OCI-LY1 (cell line): ENCODE results near the gene MDN1.

Source experiments
- H2AFZ ChIP-seq: fragments of 200-600 bp; sonication (generic), shearing (Covaris generic); 2 replicates; pipeline ENCODE4 v1.6.0; 2014; ENCODE audit warnings: antibody characterized with exemption, mild to moderate bottlenecking, low read length
- H3F3A ChIP-seq: fragments of 200-600 bp; sonication (generic), shearing (Covaris generic); 2 replicates; pipeline ENCODE4 v1.6.0; 2014; ENCODE audit warnings: mild to moderate bottlenecking, antibody characterized with exemption, low read length, moderate library complexity; ENCODE audit not compliant: insufficient read depth
- H3K27ac ChIP-seq: fragments of 200-600 bp; sonication (generic); 2 replicates; pipeline ENCODE4 v1.5.1; 2014; ENCODE audit warnings: low read length, mixed run types, mild to moderate bottlenecking, low read depth; ENCODE audit not compliant: poor library complexity, severe bottlenecking
- H3K27me3 ChIP-seq: fragments of 200-600 bp; sonication (generic); 2 replicates; pipeline ENCODE4 v1.6.0; 2014; ENCODE audit warnings: antibody characterized with exemption, mild to moderate bottlenecking, low read length, moderate library complexity; ENCODE audit not compliant: insufficient read depth
- H3K36me3 ChIP-seq: fragments of 200-600 bp; sonication (generic); 2 replicates; pipeline ENCODE4 v1.6.1; 2014; ENCODE audit warnings: mild to moderate bottlenecking, antibody characterized with exemption, low read length, moderate library complexity, mixed read lengths; ENCODE audit not compliant: insufficient read depth
- H3K4me1 ChIP-seq: fragments of 200-600 bp; sonication (generic); 2 replicates; pipeline ENCODE4 v1.5.1; 2014; ENCODE audit warnings: mild to moderate bottlenecking, low read length, moderate library complexity; ENCODE audit not compliant: insufficient read depth, severe bottlenecking
- H3K4me2 ChIP-seq: fragments of 200-600 bp; sonication (generic), shearing (Covaris generic); 2 replicates; pipeline ENCODE4 v1.6.1; 2014; ENCODE audit warnings: low read length
- H3K4me3 ChIP-seq: fragments of 200-600 bp; sonication (generic); 2 replicates; pipeline ENCODE4 v1.5.1; 2014; ENCODE audit warnings: low read length, low read depth, mild to moderate bottlenecking, mixed read lengths; ENCODE audit not compliant: poor library complexity, severe bottlenecking
- H3K79me2 ChIP-seq: fragments of 200-600 bp; shearing (Covaris generic); 2 replicates; pipeline ENCODE4 v1.6.1; 2016; ENCODE audit warnings: mixed run types, low read length, mixed read lengths; ENCODE audit not compliant: insufficient read depth
- H3K9ac ChIP-seq: fragments of 200-600 bp; sonication (generic), shearing (Covaris generic); 2 replicates; pipeline ENCODE4 v1.6.1; 2014; ENCODE audit warnings: mild to moderate bottlenecking, low read length, mixed read lengths
- H3K9me2 ChIP-seq: fragments of 200-600 bp; sonication (generic), shearing (Covaris generic); 2 replicates; pipeline ENCODE4 v1.6.1; 2014; ENCODE audit warnings: low read depth, mild to moderate bottlenecking, low read length, mixed read lengths
- H3K9me3 ChIP-seq: fragments of 200-600 bp; shearing (Covaris generic); 2 replicates; pipeline ENCODE4 v1.6.1; 2014; ENCODE audit warnings: low read length, mixed read lengths
- H4K20me1 ChIP-seq: fragments of 200-600 bp; sonication (generic), shearing (Covaris generic); 2 replicates; pipeline ENCODE4 v1.6.0; 2016; ENCODE audit warnings: mild to moderate bottlenecking, low read length; ENCODE audit not compliant: insufficient read depth
- CTCF ChIP-seq: fragments of 200-600 bp; sonication (generic), shearing (Covaris generic); IDR thresholded peaks from 2 replicates; pipeline ENCODE4 v1.5.1; 2017; ENCODE audit warnings: mild to moderate bottlenecking, antibody characterized with exemption, low read length, moderate library complexity, mixed read lengths
- EZH2 ChIP-seq: fragments of 200-600 bp; sonication (generic), shearing (Covaris generic); IDR thresholded peaks from 2 replicates; pipeline ENCODE4 v1.8.0; 2017; ENCODE audit warnings: borderline replicate concordance, mixed run types, mild to moderate bottlenecking, antibody characterized with exemption, low read length, moderate library complexity, mixed read lengths

The MDN1 gene

GRCh38 chr6:89649682-89650081 lies 169.9 kb downstream of the MDN1 start:
- H3K9me2 ChIP-seq: no peaks in the 10 kb centered on the region
- TF ChIP-seq EZH2 (no peak), CTCF (no peak)
- H3K4me1 ChIP-seq: no peaks in the 10 kb centered on the region
- no peak overlapping the region for H2AFZ ChIP-seq
- H3K27ac ChIP-seq: no peak overlapping the region
- H4K20me1 ChIP-seq: no peaks in the 10 kb centered on the region
- no peaks in the 10 kb centered on the region for H3F3A ChIP-seq
- no peaks in the 10 kb centered on the region for H3K9me3 ChIP-seq
- H3K36me3 ChIP-seq: peaks cover 91% of the 10 kb centered on the region
- no peak overlapping the region for H3K4me3 ChIP-seq
- H3K27me3 ChIP-seq: no peaks in the 10 kb centered on the region
- H3K4me2 ChIP-seq: no peak overlapping the region
- no peaks in the 10 kb centered on the region for H3K79me2 ChIP-seq
- H3K9ac ChIP-seq: no peak overlapping the region

GRCh38 chr6:89644864-89645263 lies 174.7 kb downstream of the MDN1 start:
- H3K9me3 ChIP-seq: no peaks in the 10 kb centered on the region
- no peak overlapping the region for H3K9ac ChIP-seq
- no peaks in the 10 kb centered on the region for H3K79me2 ChIP-seq
- no peak overlapping the region for H2AFZ ChIP-seq
- no peaks in the 10 kb centered on the region for H3F3A ChIP-seq
- no peaks in the 10 kb centered on the region for H3K27me3 ChIP-seq
- no peaks in the 10 kb centered on the region for H3K9me2 ChIP-seq
- TF ChIP-seq EZH2 (no peak), CTCF (no peak)
- H4K20me1 ChIP-seq: no peaks in the 10 kb centered on the region
- peaks cover 87% of the 10 kb centered on the region for H3K36me3 ChIP-seq
- H3K4me1 ChIP-seq: peaks cover 3% of the 10 kb centered on the region
- no peak overlapping the region for H3K4me2 ChIP-seq
- H3K27ac ChIP-seq: no peak overlapping the region
- no peak overlapping the region for H3K4me3 ChIP-seq

GRCh38 chr6:89643406-89643805 lies 176.2 kb downstream of the MDN1 start:
- H3K9ac ChIP-seq: no peak overlapping the region
- peaks cover 72% of the 10 kb centered on the region for H3K36me3 ChIP-seq
- H3K4me2 ChIP-seq: no peak overlapping the region
- H3K9me2 ChIP-seq: no peaks in the 10 kb centered on the region
- no peaks in the 10 kb centered on the region for H3F3A ChIP-seq
- peaks cover 13% of the 10 kb centered on the region for H3K4me1 ChIP-seq
- no peaks in the 10 kb centered on the region for H3K27me3 ChIP-seq
- no peaks in the 10 kb centered on the region for H4K20me1 ChIP-seq
- no peaks in the 10 kb centered on the region for H3K79me2 ChIP-seq
- no peak for TF ChIP-seq CTCF
- no peak for TF ChIP-seq EZH2
- H3K27ac ChIP-seq: no peak overlapping the region
- no peak overlapping the region for H3K4me3 ChIP-seq
- no peaks in the 10 kb centered on the region for H3K9me3 ChIP-seq
- H2AFZ ChIP-seq: no peak overlapping the region
